Activated CD4-positive, alpha-beta T cell treated with anti-CD3 and anti-CD28 coated beads, Interleukin-2, amount 50 U/mL, for 1 hour (primary cell): ENCODE measurements around the gene RIT1.
"Not testable (repeated sequence)": the region's sequence is repeated elsewhere in the genome, so short reads cannot be mapped to it uniquely, and the experiment has no call there.

Source experiments
- DNase-seq: peaks from one replicate; pipeline ENCODE4 v3.0.0-alpha.2; 2020

RIT1 gene

DNA sequence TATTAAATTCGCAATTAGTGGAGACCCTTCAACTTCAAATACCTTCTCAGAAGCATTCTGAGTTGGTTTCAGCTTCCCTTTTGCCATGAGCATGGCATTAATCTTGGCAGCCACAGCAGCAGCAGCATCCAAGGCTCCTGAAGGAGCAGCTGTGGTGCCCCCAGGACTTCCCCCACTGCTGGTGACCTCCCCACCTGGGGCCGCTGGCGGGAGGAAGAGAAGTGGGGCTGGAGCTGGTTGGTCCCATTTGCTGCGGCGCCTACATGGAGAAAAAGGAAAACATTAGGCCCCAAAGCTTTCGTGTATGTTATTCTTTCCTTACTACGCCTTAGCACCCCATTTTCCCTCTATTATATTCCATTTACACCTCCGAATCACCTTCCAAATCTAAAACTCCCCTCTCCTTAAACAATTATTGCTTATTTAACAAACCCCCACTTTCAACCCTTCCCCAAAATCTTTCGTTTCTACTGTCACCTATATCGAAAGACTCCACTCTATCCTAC, 22.5 kb upstream of the RIT1 start:
- no peak for DNase-seq

DNA sequence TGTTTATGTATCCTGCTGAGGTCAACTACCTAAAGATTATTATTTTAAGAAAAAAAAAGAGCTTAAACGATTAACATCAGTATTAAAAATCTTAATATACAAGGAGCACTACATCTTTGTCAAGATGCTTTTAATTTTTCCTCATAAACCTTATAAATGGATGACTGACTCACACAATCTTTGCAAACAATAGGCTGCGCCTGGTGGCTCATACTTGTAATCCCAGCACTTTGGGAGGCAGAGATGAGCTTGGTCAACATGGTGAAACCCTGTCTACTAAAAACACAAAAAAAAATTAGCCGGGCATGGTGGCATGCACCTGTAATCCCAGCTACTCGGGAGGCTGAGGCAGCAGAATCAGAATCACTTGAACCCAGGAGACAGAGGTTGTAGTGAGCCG, 21.3 kb upstream of the RIT1 start:
- no peak for DNase-seq

DNA sequence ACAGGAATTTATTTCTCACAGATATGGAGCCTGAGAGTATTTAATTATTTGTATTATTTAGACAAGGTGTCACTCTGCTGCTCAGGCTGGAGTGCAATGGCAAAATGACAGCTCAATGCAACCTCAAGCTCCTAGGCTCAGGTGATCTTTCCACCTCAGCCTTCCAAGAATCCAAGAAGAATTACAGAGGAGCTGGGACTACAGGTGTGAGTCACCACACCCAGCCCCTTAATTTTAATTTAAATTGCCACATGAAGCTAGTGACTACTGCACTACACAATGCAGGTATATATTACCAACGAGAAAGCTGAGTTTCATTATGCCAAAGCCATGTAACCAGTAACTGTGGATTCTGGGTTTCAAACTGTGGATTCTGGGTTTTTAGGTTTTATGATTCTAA, 20.9 kb upstream of the RIT1 start:
- no peak for DNase-seq

DNA sequence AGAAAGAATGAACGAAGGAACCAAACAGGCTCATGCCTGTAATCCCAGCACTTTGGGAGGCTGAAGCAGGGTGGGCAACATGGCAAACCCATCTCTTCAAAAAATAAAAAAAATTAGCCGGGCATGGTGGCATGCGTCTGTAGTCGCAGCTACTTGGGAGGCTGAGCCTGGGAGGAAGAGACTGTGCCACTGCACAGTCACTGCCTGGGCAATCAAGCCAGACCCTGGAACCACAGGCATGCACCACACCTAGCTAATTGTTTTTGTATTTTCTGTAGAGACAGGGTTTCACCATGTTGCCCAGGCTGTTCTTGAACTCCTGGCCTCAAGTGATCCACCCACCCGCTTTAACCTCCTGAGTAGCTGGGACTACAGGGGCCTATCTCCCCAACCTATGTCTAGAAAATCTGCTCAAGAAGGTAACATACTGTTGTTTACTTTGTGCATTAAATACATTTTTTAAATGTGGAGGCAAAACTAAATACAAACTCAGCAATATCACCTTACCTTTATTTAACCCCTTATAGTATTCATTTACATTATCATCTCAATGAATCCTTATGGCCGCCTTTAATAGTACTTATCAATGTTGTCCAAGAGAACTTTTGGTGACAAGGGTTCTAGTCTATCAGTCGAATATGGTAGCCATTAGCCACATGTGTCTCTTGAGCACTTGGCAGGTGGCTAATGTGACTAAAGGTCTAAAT, 20.3 kb upstream of the RIT1 start:
- no peak for DNase-seq

DNA sequence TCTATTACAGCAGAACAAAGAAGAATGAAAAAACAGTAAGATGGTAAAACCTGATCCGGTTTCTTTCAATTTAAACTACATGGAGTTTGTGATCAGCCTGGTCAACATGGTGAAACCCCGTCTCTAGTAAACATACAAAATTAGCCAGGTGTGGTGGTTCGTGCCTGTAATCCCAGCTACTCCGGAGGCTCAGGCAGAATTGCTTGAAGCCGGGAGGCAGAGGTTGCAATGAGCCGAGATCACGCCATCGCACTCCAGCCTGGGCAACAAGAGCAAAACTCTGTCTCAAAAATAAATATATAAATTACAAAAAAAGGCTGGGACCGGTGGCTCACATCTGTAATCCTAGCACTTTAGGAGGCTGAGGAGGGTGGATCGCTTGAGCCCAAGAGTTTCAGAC, 19.6 kb upstream of the RIT1 start:
- not testable (repeated sequence) for DNase-seq

DNA sequence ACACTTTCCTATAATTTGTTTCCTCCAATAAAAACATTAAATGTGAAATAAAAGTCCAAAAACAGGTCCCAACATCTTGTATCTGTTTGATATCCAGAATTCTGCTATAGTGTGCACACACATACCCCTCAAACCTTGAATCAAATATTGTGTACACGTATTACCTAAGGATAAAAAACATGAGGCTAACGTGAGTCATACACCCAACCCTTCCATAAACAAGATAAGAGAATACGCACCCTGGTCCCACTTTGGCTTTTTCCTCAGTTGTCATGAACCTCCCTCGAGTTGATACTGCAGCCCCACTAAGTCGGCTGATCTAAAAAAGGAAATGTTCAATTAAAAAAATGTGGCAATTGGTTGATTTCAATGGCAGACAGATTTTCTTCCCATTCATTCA, 17.9 kb upstream of the RIT1 start:
- DNase-seq = no peak

DNA sequence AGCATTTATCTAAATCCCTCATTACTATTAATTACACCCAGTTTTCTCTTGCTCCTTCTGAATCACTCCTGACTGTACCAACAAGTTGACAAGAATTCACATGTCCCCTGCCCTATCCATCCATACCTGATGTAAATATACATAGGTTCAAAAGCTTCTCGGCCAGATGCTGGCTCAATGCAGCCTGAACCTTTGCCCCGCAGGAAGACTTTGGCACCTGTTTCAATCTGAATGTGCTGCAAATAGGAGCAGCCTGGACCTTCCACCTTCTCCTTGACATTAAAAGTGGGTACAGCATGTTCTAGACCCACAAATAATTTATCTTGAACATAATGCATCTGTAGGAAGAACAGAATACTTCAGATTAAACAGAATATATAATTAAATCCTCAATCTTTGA, 14.4 kb upstream of the RIT1 start:
- DNase-seq = no peak

DNA sequence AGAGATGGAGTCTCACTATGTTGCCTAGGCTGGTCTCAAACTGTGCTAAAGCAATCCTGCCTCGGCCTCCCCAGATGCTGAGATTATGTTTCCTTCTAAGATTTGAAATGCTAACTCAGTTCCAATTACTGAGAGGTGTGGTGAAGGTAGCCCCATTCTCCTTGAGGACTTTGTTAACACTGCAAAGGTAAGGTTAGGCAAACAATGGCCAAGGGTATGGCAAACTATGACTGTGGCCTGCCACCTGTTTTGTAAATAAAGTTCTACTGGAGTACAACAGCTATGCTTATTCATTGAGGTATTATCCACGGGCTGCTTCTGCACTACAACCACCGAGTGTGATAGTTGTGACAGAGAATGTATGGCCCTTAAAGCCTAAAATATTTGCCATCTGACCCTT, 9.6 kb upstream of the RIT1 start:
- no peak for DNase-seq

DNA sequence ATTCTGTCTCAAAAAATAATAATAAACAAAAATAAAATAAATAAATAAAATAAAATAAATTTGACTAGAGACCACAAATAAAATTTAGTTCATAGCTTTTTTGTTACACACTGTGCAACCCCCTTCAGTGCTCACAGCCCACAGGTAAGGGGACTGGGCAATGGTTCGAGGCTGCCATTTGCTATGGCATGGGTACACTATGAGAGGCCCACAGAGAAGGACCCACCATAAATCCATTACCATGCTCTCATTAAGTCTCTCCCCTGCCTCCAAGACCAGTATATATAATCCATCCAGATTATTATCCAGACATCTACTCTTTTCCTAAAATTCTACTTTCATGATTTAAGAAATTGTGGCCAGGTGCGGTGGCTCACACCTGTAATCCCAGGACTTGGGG, 8.7 kb upstream of the RIT1 start:
- no peak for DNase-seq

DNA sequence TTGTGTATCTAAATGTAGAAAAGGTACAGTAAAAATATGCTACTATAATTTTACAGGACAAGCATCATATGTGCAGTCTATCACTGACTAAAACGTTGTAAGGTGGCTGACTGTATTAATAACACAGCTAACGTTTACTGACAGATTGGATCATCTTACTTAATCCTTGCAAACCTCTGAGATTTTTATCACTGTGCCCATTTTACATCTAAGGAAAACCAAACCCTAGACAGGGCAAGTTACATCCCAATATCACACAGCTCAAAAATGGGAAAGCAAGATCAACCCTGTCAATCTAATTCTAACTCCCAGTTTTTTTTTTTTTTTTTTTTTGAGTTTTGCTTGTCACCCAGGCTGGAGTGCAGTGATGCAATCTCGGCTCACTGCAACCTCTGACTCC, 7.5 kb upstream of the RIT1 start:
- no peak for DNase-seq

DNA sequence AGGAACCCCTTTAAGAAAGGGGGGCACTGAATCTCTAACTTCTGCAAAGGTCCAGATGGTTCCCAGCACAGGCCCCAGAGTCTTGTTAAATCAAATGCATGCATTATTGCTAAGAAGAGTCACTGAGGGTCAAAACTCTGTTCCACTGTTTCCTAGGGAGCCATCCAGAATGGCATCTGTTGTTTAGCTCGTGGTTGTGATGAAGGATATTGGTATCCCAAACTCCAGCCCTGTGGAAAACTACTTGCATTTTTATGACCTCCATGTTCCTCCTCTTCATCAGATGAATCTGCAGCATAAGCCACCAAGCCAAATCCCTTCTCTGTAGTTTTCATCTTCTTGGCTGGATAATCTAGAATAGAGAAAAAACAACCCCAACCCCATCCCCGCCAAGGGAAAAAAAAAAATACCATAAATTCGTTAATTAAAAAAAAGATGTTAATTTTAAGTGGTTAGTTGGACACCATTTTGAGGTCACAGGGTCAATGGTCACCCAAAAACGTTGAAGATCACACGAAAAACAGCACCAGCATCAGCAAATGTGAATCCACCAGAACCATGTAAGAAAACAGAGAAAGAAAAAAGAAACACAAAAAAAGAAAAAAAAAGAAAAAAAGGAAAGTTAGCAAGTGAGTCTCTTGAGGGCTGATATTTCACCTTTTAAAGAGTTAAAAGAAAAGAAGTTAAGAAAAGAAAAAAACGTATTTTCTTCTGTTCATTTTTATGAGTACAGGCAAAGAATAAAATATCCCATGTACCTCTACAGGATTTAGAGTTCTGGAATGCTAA, 3.0 kb upstream of the RIT1 start:
- no peak for DNase-seq

DNA sequence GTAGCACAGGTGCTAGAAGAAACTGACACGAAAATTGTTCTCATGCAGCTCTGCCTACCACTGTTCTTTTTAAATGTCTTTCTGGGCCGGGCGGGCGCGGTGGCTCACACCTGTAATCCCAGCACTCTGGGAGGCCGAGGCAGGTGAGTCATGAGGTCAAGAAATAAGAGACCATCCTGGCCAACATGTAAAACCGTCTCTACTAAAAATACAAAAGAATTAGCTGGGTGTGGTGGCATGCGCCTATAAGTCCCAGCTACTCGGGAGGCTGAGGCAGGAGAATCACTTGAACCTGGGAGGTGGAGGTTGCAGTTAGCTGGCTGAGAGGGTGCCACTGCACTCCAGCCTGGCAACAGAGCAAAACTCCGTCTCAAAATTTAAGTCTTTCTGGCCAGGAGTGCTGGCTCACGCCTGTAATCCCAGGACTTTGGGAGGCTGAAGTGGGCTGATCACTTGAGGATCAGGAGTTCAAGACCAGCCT, 947 bp upstream of the RIT1 start:
- no peak for DNase-seq

DNA sequence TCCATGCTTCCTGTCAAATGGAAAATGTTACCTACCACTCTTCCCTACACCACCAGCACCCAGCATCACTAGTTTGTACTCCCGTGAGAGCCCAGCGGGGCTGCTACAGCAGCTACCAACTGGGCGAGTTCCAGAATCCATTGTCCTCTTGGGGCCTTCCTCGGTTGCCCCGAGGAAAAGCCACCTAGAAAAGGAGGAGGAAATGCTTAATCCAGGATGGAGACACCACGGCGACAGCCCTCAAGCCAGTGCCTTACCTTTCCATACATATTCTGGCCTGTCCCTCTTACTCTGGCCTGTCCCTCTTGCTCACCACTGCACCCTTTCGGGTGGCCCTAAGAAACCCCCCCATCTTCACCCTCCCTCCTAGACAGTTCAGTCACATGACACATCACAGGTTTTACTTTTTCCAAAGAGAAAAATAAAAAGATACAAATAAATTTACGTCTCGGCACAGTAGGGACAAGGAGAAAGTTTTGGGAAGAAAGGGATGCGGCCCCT, 478 bp downstream of the RIT1 start:
- no peak for DNase-seq

DNA sequence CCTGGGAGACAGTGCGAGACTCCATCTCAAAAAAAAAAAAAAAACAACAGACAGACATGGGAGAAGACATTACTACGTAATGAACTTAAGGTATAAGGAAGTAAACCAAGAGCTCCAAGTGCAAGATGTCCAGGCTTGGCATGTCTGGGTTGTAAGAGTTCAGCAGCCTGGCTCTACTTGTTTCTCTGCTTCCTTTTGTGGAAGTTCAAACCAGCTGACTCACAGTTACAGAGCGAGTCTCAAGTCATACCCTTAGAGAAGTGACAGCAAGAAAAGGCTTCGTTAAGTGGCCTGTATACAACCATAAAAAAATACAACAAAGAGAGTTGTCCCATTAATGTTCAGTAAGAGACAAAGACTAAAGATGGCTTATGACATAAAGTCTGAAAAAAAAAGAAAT, 1.3 kb downstream of the RIT1 start:
- no peak for DNase-seq

DNA sequence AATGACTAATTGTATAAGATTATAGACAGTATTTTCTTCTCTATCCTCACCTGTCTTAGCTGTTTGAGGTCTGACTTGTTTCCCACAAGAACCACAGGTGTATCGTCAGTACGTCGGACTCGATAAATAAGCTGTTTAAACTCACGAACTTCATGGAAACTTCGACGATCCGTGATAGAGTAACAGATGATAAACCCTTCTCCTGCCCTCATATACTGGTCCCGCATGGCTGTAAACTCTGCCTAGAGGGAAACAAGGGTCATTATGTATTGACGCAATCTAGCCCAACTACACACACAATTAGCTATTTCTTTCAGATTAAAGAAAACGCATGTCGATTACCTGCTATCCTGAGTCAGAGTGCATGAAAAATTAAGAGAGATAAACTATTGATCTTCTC, 6.9 kb downstream of the RIT1 start:
- DNase-seq = no peak

DNA sequence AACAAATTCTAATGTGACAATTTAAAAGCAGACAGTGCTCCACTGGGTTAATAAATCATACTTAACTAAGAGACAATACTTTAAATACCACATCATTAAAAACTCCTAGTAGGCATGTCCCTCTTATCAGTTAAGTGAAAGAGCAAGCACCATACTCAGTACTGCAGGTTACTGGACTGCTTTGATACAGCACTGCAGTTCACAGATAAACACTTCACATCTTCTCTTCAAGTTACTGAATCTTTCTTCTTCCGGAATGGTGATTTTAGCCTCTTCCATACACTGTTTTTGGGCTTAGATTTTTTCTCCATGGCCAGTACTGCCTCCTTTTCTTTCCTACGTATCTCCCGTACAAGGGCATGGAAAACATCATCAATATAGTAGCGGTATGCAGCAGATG, 11.0 kb downstream of the RIT1 start:
- no peak for DNase-seq

DNA sequence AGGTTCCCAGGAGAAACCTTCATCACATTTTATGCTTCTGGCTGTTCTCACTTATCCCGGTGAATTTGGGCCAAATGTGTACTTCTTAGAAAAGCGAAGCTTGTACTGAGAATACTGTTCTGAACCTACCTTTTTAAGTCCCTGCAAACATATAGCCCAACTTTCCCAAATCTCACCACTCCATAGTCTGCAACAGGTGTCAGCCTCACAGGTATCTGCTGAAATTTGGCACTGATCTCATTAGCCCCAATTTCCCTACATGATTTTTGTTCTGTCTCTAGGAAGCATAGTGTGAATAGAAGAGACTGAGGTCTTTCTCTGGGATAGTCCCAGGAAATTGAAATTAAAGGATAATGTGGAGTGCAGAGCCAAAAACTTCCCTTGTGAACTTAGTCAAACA, 11.5 kb downstream of the RIT1 start:
- DNase-seq = no peak

DNA sequence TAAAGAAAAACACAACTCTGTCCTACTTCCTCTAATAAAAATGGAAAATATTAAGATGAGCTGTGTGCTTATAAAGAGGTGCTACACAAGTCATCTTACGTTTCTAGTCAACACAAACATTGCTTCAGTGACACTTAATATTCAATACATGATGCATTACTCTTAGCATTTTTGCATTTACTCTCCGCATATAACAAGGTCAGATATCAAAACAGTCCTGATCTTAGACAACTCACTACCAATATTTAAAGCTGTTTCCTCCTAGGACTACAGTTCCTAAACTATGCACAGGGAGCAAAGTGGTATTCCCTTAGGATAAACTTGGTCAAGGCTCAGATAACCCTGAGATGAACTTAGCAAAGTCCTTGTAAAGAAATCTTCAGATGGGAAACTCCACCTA, 12.3 kb downstream of the RIT1 start:
- no peak for DNase-seq

DNA sequence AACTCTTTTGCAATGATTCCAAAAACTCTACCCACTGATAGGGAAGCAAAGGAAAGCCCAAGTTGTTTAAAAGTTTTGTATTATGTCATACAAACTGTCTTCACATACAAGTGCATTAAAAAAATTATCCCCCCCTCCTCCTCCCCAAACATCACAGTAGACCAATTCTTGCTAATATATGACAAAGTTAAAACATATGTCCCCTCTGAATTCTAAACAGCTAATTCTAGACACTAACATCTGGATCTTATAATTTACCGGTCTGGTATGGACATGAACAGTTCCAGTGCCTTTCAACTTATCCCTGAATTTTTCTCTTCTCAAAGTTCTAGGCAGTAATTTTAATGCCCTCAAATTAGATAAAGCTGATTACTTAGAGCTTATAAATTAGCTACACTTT, 13.4 kb downstream of the RIT1 start:
- DNase-seq = no peak

DNA sequence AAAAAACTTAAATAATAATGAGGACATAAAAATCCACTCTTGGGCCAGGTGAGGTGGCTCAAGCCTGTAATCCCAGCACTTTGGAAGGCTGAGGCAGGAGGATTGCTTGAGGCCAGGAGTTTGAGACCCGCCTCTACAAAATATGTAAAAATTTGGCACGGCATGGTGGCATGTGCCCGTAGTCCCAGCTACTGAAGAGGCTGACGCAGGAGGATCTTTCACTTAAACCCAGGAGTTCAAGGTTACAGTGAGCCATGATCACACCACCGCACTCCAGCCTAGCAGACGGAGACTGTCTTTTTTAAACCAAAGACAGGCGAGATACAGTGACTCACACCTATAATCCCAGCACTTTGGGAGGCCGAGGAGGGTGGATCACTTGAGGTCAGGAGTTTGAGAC, 14.7 kb downstream of the RIT1 start:
- DNase-seq = not testable (repeated sequence)

DNA sequence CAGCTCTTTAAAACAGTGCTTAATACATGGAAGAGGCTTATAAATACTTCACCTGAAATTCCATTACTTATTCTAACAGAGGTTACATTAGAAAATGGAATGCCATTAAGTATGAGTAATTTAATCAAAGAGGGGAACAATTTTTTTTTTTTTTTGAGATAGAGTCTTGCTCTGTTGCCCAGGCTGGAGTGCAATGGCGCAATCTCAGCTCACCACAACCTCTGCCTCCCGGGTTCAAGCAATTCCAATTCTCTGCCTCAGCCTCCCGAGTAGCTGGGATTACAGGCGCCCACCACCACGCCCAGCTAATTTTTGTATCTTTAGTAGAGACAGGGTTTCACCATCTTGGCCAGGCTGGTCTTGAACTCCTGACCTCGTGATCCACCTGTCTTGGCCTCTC, 15.5 kb downstream of the RIT1 start:
- DNase-seq = not testable (repeated sequence)

DNA sequence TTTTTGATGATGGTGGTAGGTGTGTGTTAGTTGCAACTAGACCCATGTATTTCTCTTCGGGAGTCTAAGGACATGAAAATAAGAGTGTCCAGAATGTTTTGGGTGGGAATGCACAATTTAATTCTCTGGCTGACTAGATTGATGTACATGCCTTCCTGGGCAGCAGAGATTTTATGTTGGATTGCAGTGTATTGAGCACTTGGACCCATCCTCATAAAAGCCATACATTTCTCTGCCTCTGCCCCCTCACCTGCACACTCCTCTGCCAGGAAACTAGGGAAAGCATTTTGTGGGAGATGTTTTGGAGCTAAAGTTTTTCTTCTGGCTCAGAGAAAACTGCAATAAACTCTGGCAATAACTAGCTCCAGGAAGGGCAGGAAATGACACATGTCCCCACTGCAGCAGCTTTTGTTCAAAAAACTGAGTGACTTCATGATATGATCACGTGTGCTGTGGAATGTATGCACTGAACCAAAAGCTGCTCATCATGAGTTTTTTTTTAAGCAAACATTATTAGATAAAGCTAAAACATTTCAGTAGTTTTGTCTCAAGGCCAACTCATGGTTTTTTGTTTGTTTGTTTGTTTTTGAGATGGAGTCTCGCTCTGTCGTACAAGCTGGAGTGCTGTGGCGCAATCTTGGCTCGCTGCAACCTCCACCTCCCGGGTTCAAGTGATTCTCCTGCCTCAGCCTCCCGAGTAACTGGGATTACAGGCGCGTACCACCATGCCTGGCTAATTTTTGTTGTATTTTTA, 17.6 kb downstream of the RIT1 start:
- DNase-seq = no peak

DNA sequence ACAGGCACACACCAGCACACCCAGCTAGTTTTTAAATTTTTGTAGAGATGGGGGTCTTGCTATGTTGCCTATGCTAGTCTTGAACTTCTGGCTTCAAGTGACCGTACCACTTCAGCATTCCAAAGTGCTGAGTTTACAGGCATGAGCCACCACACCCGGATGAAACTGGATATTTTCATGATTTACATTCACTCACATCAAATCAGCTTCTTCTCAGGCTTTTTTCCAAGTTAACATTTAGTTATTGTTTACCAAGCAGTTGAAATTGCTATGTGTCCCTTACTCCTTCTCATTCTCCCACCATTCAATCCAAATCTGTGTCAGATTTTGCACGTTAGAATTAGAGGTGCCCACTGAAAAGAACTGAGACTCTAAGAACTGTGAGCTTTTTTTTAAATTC, 18.4 kb downstream of the RIT1 start:
- no peak for DNase-seq

DNA sequence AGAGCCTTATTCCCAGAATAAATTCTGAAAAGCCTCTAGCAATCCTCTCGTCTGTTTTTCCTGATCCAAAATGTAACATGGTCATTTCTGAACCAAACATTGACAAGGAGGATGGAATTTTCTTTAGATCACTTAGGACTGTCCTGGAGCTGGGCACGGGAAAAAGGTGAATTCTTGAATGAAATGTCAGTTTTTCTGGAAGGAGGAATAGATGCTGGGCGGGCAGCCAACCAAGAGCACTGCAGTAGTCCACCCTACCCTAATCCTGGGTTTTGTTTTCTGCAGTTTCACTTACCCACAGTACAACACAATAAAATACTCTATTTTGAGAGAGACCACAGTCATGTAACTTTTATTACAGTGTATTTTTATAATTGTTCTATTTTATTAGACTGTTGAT, 20.9 kb downstream of the RIT1 start:
- DNase-seq = no peak
